Right renal pelvis (tissue), 4 donors: ENCODE measurements around the gene IPO11. TPM values are rescaled to one million over a fixed set of nuclear protein-coding genes. Genes with fewer than 3 reads are reported as not detected.
"Not testable (repeated sequence)": the region's sequence is repeated elsewhere in the genome, so short reads cannot be mapped to it uniquely, and the experiment has no call there.

Experiments
- DNase-seq, 4 donors: peaks; one replicate each; pipeline ENCODE4 v3.0.0-alpha.2; 2013; ENCODE audit warnings: low read depth in 4 of 4, low spot score in 3 of 4, missing footprints in 1 of 4
- polyA plus RNA-seq, 4 donors: library from polyadenylated mRNA; unstranded; fragments of 120-200 nt; gene quantifications; one replicate each; pipeline ENCODE4 v1.2.1, GENCODE V29; 2013; ENCODE audit not compliant: insufficient read length in 4 of 4

IPO11 gene
- polyA plus RNA-seq, 4 donors = 35.7 to 42.6 (median 39.7) TPM

DNA sequence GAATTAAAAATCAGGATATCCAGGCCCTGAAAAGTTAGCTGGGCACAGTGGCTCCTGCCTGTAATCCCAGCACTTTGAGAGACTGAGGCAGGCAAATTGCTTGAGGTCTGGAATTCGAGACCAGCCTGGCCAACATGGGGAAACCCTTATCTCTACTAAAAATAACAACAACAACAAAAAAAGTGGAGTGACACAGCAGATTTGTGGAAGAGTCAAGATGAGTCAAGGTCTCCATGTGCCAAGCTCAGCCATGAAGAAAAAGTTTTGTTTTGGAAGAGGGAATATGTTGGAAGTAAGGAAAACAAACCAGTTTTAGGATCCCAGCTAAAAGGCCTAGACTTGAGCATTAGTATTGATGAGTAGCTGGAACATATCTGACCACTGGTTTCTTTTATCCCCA lies 180.8 kb downstream of the IPO11 start:
- no peak for DNase-seq

DNA sequence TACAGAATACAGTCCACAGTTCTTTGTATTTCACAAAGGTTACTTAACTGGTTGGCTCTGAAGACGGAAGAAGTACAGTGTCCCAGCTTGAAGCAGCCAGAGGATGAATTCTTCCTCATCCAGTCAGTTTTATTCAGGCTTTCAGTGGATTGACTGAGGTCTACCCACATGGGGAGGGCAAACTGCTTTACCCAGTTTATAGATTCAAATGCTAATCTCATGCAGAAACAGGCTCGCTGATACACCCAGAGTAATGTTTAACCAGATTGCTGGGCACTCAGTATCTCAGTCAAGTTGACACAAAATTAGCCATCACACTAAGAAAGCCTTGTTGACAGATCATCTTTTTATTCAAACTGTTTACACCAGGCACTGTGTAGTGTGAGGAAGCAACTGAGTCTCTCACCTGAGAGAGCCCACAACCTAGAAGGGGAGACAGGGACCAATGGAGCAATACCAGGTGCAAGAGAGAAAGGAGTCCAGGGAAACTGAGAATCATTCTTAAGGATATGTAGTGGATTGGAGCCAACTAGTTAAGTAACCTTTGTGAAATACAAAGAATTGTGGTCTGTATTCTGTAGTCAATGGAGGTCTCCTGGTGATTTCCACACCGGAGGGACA lies 181.9 kb downstream of the IPO11 start:
- DNase-seq = no peak

DNA sequence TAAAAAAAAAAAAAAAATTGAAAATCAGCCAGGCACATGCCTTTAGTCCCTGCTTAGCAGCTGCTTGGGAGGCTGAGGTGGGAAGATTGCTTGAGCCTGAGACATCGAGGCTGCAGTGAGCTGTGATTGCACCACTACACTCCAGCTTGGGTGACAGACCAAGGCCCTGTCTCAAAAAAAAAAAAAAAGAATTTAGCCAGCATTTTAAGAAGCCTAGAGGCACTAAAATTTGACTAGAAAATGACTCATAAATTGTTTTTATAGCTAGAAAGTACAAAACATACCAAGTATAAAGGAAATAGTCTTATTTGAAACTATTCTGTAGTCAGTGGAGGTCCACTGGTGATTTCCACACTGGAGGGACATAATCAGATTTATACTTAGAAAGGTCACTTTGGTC lies 183.5 kb downstream of the IPO11 start:
- DNase-seq = no peak

DNA sequence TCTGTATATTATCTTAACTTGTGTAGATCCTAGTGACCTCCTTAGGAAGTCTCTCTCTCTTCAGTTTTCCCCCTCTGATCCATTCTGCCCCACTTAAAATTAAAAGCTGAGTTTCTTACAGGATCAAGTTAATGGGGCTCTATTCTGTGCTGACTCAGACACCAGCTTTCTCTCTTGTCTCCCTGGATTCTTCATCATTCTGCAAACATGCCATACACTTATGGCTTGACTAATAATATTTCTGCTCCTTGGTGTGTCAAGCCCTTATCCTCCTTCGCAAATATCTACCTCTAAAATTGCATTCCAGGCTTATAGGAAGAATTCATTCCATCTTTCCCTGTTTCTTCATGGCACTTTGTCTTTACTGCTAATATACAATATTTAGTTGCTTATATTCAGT lies 184.1 kb downstream of the IPO11 start:
- DNase-seq = no peak

DNA sequence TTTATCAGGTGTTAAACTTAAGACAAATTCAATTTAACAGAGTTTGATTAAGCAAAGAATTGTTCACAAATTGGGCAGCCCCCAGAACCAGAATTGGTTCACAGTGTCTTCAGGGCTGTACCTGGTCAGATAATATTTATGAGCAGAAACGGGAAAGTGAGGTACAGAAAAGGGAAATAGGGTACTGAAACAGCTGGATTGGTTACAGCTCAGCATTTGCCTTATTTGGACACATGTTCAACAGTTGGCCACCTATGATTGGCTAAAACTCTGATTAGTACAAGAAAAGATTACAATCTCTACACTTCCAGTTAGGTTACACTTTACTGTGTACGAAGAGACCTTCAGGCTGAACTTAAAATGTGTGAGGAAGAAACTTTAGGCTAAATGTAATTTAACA lies 184.8 kb downstream of the IPO11 start:
- no peak for DNase-seq

DNA sequence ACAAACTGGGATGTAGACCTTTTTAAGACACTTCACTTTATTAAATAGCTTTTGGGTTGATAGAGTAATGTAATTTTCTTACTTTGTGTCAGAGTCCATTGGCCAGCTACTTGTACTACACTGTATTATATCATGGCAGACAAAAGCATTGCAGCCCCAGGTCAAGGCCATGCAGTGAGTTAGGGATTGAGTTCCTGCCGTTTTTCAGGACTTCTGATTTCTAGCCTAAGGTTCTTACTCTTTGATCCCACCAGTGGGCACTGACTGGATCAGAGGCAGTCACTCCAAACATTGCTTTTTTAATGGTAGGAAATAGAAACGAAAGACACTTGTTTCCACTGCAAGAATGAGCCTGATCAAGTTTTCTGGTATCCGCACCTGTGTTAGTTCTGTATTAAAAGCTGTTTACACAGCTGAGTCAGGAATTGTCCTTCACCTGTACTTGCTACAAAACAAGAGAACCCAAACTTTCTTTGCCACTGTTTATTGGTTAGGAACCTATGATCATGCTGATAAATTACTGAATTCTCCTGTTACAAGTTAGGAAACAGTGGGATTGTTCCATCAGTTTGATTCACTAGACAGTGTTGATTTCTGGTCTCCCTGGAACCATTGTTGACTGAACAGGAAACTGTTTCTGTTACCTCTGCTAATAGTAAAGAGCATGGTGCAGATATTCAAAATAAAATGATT lies 188.1 kb downstream of the IPO11 start:
- no peak for DNase-seq

DNA sequence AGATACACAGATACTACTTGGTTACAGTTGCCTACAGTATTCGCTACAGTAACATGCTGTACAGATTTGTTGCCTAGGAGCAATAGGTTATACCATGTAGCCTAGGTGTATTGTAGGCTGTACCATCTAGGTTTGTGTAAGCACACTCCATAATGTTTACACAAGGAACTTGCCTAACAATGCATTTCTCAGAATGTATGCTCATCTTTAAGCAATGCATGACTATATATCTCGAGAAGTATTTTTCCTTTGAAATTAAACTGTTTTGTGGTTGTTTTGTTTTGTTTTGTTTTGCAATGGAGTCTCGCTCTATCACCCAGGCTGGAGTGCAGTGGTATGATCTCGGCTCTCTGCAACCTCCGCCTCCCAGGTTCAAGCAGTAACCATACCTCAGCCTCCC lies 191.4 kb downstream of the IPO11 start:
- no peak for DNase-seq

DNA sequence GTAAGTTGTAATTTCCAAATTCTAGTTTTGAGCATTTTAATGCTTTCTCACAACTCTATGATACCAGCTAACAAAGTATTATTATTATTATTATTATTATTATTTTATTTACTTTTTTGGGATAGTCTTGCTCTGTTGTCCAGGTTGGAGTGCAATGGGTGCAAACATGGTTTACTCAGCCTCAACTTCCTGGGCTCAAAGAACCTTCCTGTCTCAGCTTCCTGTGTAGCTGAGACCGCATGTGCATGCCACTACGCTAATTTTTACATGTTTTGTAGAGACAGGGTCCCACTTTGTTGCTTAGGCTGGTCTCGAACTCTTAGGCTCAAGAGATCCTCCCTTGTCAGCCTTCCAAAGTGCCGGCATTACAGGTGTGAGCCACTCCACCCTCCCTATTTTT lies 193.1 kb downstream of the IPO11 start:
- no peak for DNase-seq

DNA sequence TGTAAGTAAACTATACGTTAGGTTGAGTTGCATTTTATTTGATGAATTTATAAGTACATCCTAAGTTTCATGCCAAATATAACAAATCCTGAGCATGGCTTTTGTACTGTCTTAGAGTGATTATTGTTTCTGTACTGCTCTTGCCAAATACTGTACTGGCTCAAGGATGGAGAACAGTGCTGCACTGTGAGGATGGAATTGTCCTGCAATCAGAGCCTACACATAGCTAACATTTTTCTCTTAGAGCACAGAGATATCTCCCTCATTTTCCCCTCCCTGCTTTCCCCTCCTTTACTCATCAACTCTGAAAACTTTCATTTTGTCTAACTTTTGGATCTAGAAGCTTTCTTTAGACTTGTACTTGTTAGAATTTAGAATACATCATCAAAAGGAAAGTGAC lies 194.3 kb downstream of the IPO11 start:
- no peak for DNase-seq

DNA sequence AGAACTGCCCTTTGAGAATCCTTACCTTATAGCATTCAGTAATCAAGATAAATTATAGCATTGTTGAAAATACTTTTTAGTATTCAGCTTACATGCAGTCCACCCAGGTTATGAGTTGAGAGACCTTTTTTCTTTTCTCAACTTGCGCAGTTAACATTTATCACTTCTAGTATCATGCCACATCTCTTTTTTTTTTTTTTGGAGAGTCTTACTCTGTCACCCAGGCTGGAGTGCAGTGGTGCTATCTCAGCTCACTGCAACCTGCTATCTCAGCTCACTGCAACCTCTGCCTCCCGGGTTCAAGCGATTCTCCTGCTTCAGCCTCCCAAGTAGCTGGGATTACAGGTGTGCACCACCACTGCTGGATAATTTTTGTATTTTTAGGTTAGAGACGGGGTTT lies 195.1 kb downstream of the IPO11 start:
- DNase-seq = no peak

DNA sequence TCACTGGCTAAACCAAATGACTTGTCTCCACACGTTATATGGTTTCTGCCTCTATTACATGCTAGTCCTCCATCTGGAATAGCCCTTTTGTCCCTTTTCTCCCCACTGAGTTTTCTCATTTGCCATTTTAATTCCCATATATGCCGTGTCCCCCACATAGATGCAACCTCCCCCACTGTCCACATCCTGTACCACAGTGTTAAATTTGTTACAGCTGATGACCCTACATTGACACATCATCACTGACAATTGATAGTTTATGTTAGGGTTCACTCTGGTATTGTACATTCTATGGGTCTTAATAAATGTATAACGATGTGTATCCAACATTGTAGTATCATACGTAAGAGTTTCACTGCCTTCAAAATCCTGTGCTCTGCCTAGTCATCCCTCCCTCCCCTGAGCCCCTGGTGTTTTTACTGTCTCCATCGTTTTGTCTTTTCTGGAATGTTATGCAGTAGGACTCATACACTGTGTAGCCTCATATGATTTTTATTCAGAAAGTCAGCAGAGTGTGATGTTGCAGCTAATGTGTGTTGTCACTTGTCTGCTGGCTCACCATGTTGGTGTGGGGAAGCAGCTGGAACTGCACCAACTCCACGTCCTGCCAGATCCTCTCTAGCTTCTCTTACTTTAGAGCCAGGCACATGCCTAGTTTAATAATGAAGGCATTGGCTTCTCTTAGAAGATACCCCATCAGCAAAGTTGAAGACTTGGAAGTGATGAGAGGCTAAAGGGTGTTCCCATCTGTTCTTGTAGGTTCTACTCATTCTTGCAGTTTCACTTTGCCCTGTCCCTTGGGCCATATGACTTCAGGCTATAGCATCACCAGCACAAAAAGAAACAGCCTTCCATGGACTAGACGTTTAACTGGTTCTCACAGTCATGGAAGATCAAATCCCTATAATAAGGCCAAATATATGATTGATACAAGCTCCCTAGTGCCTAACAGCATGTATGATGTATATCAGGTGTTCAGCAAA lies 196.3 kb downstream of the IPO11 start:
- no peak for DNase-seq

DNA sequence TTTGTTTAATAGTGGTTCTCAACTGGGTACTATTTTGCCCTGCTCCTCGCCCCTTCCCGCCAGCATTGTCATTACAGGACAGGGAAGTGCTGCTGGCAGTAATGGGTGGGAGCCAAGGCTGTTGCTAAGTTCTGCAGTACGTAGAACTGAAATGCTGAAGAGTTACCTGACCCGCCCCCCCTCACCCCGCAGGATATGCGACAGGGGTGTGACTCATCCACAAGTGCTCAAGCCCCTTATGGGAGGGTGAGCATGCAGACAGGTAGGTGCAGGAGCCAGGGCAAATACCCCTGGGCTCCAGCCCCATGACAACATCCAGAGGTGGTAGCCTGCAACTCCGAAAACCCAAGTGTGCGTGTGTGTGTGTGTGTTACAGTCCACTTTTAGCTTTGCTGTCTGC lies 201.8 kb downstream of the IPO11 start:
- DNase-seq = no peak

DNA sequence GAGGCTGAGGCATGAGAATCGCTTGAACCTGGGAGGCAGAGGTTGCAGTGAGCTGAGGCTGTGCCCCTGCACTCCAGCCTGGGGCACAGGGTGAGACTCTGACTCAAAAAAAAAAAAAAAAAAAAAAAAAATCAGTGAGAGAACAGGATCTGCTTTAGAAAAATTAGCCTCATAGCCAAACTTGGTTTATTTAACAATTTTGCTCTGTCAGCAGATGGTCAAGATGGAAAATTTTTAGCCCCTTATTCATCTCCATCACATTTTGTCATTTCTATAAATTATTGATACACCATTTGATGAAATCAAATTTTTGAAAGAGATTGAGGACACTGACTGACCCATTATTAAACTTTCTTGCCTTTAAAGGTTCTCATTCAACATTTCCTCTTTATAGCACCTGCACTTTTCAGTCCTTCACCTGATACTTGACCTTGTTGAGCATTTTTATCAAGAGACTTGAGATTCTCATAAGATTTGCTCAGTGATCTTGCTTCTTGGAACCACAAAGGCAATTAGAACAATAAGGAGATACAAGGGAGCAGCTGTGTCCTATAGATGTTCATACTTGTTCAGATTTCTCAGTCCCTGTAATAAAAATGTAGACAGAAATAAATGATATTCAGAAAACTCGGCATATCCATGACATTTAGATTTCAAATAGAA lies 204.2 kb downstream of the IPO11 start:
- no peak for DNase-seq

DNA sequence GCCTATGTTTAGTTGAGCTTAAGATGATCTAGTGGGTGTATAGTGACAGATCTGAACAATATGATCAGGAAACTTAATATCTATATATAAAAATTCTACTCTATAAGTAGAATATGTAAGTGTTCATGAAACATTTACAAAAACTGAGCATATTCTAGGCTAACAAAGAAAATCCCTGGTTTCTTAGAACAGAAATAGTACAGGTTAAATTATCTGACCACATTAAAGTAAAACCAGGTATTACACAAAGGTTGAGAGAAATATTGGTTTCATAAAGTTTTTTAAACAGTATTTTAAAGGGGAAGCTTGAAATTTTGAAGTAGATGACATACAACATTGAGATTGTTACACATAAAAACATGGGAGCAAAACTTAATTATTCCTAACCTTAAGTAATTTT lies 205.4 kb downstream of the IPO11 start:
- no peak for DNase-seq

DNA sequence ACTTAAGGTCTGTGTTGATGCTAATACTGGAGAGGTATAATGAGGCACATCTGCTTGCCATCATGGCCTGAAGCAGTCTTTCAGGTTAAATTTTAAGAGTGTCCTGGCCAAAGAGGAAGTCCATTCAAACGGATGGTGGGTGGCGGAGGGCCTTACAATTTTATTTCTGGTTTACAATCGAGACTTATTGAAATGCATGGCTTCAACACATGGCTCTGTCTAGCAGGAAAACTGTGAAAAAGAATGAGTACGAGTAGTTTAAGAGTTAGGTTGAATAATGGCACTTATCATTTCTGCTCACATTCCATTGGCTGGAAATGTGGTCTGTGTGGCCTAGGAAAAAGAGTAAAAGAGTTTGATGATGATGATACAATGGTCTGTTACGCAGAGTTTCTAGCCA lies 208.2 kb downstream of the IPO11 start:
- no peak for DNase-seq

DNA sequence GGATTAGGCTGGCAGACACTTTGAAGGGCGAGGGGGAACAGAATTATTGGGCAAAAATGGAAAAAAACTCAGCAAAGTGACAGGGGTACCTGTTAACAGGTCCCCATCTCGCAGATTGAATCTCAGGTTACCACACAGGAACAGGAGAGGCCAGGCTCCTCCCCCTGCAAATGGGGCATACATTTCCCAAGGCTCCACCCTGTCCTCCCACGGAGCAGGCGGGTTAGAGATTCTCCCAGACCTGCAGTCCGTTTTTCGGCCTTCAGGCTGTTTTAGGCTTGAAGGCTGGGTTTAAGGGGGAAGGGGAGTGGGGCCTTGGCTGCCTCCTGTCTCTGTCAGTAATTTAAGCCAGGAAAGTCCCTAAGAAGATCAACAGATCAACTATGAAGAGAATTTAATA lies 208.7 kb downstream of the IPO11 start:
- no peak for DNase-seq

DNA sequence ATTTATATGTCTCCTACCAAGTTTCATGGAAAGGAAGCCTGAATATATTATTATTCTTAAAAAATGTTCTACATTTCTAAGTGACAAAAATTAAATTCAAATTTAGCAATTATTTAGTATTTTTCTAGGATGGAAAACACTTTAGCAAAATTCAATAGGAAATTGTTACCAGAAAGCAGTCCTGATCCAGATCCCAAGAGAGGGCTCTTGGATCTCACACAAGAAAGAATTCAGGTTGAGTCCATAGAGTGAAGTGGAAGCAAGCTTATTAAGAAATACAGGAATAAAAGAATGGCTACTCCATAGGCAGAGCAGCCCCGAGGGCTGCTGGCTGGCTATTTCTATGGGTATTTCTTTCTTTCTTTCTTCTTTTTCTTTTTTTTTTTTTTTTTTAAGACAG lies 210.7 kb downstream of the IPO11 start:
- DNase-seq = no peak

DNA sequence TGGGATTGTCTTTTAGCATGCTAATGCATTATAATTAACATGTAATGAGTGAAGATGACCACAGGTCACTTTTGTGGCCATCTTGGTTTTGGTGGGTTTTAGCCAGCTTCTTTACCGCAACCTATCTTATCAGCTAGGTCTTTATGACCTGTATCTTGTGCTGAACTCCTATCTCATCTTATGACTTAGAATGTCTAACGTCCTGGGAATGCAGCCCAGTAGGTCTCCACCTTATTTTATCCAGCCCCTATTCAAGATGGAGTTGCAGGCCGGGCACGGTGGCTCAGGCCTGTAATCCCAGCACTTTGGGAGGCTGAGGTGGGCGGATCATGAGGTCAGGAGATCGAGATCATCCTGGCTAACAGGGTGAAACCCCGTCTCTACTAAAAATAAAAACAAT lies 211.9 kb downstream of the IPO11 start:
- not testable (repeated sequence) for DNase-seq

DNA sequence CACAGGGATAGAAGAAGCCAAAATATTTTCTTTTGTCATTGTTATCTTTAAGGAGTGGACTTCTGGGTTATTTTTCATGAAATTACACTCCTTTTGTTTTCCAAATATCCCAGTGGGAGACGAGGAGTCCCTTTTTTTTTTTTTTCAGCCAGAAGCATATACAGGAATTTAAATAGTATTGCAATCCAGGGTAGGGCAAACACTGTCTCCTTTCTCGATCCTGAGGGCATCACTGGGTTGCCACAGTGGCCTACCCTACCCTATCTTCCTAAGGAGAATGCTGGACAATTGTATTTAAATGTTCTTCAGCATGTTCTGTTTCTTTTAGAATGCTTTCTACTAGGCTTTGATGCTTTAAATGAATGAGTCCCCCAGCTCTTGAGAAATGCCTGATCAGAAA lies 214.0 kb downstream of the IPO11 start:
- no peak for DNase-seq

DNA sequence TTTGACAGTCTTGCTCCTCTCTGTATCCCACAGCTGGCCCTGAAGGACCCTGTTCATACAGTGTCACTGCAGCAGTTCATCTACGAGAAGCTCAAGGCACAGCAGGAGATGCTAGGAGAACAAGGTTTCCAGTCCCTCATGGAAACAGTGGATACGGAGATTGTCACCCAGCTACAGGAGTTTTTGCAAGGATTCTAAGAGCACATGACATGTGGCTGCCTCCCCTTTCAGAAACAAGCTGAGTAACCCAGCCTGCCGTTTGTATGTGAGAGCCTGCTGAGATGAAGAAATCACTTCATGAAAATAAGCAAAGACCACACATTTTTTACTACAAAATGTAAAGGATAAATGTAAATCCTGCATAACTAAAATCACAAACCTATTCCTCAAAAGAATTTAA lies 214.6 kb downstream of the IPO11 start:
- no peak for DNase-seq

DNA sequence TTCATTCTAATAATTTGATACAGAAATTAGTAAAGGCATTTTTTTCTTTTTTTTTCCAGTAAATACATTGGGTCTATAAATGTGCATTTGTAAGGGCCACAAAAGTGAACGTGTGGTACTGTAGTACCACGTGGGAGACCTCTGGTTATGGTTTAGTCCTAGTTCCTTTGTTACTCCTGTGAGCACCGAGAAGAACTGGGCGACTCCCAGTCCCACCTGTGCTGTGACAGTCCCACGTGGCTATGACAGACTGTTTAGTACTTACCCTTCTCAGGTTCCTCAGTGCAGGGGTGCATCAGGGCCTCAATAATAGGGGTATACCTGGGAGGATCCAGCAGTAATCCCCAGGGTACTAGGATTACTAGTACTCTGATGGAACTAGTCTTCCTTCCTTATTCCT lies 215.3 kb downstream of the IPO11 start:
- no peak for DNase-seq
